MM.1S (cell line): ENCODE results near the gene PACRG.

ENCODE experiments used
- DNase-seq: peaks from one replicate; pipeline ENCODE4 v3.0.0-alpha.2; 2015
- H2AFZ ChIP-seq: fragments of 300-600 bp; sonication (generic); 2 replicates; pipeline ENCODE4 v1.6.0; 2016; ENCODE audit warnings: antibody characterized with exemption, low read length
- H3F3A ChIP-seq: fragments of 300-600 bp; sonication (generic); 2 replicates; pipeline ENCODE4 v1.6.1; 2016; ENCODE audit warnings: mild to moderate bottlenecking, antibody characterized with exemption, low read length, moderate library complexity, mixed read lengths; ENCODE audit not compliant: insufficient read depth
- H3K27ac ChIP-seq: fragments of 300-600 bp; sonication (generic); 2 replicates; pipeline ENCODE4 v1.5.1; 2016; ENCODE audit warnings: mild to moderate bottlenecking, low read length
- H3K27me3 ChIP-seq: fragments of 300-600 bp; sonication (generic); replicated peaks from 2 replicates; pipeline ENCODE4 v1.6.0; 2016; ENCODE audit warnings: low read length; ENCODE audit not compliant: insufficient read depth
- H3K36me3 ChIP-seq: fragments of 300-600 bp; sonication (generic); replicated peaks from 2 replicates; pipeline ENCODE4 v1.6.1; 2016; ENCODE audit warnings: mild to moderate bottlenecking, low read length, mixed read lengths; ENCODE audit not compliant: insufficient read depth
- H3K4me1 ChIP-seq: fragments of 300-600 bp; sonication (generic); 2 replicates; pipeline ENCODE4 v1.6.1; 2016; ENCODE audit warnings: low read length, mixed read lengths
- H3K4me2 ChIP-seq: fragments of 300-600 bp; sonication (generic); 2 replicates; pipeline ENCODE4 v1.6.0; 2016; ENCODE audit warnings: low read depth, low read length
- H3K4me3 ChIP-seq: fragments of 300-600 bp; sonication (generic); 2 replicates; pipeline ENCODE4 v1.5.1; 2016; ENCODE audit warnings: low read length, mixed read lengths
- H3K79me2 ChIP-seq: fragments of 300-600 bp; sonication (generic); 2 replicates; pipeline ENCODE4 v1.6.1; 2016; ENCODE audit warnings: mixed run types, low read length, mixed read lengths
- H3K9ac ChIP-seq: fragments of 300-600 bp; sonication (generic); 2 replicates; pipeline ENCODE4 v1.6.1; 2016; ENCODE audit warnings: low read length, mixed read lengths
- H3K9me2 ChIP-seq: fragments of 300-600 bp; sonication (generic); replicated peaks from 2 replicates; pipeline ENCODE4 v1.6.1; 2016; ENCODE audit warnings: mild to moderate bottlenecking, low read length, mixed read lengths; ENCODE audit not compliant: insufficient read depth
- H3K9me3 ChIP-seq: fragments of 300-600 bp; sonication (generic); replicated peaks from 2 replicates; pipeline ENCODE4 v1.6.1; 2016; ENCODE audit warnings: mild to moderate bottlenecking, low read length, mixed read lengths; ENCODE audit not compliant: insufficient read depth
- H4K20me1 ChIP-seq: fragments of 300-600 bp; sonication (generic); 2 replicates; pipeline ENCODE4 v1.6.1; 2016; ENCODE audit warnings: mild to moderate bottlenecking, low read length, moderate library complexity, mixed read lengths; ENCODE audit not compliant: insufficient read depth
- EZH2 ChIP-seq: fragments of 300-600 bp; sonication (generic); optimal IDR thresholded peaks from 2 replicates; pipeline ENCODE3; 2017; ENCODE audit warnings: low read depth, mild to moderate bottlenecking, antibody characterized with exemption, low read length, mixed read lengths
- EZH2phosphoT487 ChIP-seq: fragments of 300-600 bp; sonication (generic); IDR thresholded peaks from 2 replicates; pipeline ENCODE4 v1.6.1; 2018; ENCODE audit warnings: antibody characterized with exemption, low read length
- TF ChIP-seq, protein P1 (sequence below): fragments of 300-600 bp; sonication (generic); IDR thresholded peaks from 2 replicates; pipeline ENCODE4 v1.5.1; 2016; ENCODE audit warnings: antibody characterized with exemption, low read length, mixed read lengths

PACRG gene

DNA sequence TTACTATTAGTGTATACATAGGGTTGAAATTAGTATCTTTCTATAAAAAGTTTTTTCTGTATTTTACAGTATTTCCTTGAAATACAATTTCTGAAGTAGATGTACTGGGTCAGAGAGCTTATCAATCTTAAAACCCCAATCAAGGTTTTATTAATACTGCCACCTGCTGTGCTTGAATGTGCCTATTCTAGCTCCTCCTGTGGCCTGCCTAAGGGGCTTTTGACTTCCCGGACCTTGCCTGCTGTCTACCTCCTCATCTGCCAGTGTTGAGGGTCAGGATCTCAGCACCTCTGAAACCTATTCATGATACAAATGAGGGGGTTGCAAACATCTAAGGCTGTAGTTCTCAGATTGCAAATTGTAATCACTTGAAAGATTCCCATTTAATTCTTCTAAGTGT is 9.2 kb downstream of the PACRG start:
- no peak for DNase-seq
- H3K9me3 ChIP-seq, result no peaks in the 10 kb centered on the region
- H3K79me2 ChIP-seq, result no peaks in the 10 kb centered on the region
- no peaks in the 10 kb centered on the region for H3K36me3 ChIP-seq
- H3K27me3 ChIP-seq, result no peaks in the 10 kb centered on the region
- H3K4me3 ChIP-seq, result no peak overlapping the region
- TF ChIP-seq EZH2phosphoT487 (no peak), EZH2 (no peak)
- TF ChIP-seq, protein P1, sequence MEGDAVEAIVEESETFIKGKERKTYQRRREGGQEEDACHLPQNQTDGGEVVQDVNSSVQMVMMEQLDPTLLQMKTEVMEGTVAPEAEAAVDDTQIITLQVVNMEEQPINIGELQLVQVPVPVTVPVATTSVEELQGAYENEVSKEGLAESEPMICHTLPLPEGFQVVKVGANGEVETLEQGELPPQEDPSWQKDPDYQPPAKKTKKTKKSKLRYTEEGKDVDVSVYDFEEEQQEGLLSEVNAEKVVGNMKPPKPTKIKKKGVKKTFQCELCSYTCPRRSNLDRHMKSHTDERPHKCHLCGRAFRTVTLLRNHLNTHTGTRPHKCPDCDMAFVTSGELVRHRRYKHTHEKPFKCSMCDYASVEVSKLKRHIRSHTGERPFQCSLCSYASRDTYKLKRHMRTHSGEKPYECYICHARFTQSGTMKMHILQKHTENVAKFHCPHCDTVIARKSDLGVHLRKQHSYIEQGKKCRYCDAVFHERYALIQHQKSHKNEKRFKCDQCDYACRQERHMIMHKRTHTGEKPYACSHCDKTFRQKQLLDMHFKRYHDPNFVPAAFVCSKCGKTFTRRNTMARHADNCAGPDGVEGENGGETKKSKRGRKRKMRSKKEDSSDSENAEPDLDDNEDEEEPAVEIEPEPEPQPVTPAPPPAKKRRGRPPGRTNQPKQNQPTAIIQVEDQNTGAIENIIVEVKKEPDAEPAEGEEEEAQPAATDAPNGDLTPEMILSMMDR, result no peak
- no peaks in the 10 kb centered on the region for H3K4me1 ChIP-seq
- no peaks in the 10 kb centered on the region for H4K20me1 ChIP-seq
- no peaks in the 10 kb centered on the region for H3K9me2 ChIP-seq
- no peak overlapping the region for H3K9ac ChIP-seq
- no peak overlapping the region for H2AFZ ChIP-seq
- H3K27ac ChIP-seq, result no peak overlapping the region
- no peak overlapping the region for H3K4me2 ChIP-seq
- no peaks in the 10 kb centered on the region for H3F3A ChIP-seq

DNA sequence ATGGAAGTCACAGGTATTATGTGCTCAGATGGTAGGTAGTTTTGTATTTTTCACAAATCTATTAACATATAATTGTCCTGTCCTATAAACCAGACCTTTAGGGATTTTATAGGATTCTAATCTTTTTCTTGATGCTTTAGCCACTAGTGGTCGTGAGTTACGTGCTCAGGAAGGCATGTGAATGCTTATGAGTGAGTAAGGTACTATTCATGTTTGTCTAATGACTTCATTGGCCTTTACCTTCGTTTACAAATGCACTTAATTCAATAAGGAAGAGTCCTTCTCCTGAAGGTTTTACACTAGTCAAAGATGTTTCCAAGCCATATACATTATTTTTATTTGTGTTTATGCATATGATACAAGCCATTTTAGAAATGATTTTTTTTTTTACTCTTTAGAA is 23.0 kb downstream of the PACRG start:
- Histone ChIP-seq H3K9me2 (no peaks in the 10 kb centered on the region), H3F3A (no peaks in the 10 kb centered on the region), H4K20me1 (no peaks in the 10 kb centered on the region), H3K79me2 (no peaks in the 10 kb centered on the region), H3K4me1 (no peaks in the 10 kb centered on the region), H3K27ac (no peak overlapping the region), H3K4me2 (no peak overlapping the region), H3K9ac (no peak overlapping the region), H2AFZ (no peak overlapping the region), H3K9me3 (no peaks in the 10 kb centered on the region), H3K27me3 (no peaks in the 10 kb centered on the region), H3K4me3 (no peak overlapping the region), H3K36me3 (no peaks in the 10 kb centered on the region)
- TF ChIP-seq EZH2, result no peak
- no peak for TF ChIP-seq EZH2phosphoT487
- TF ChIP-seq, protein P1, result no peak
- DNase-seq, result no peak

DNA sequence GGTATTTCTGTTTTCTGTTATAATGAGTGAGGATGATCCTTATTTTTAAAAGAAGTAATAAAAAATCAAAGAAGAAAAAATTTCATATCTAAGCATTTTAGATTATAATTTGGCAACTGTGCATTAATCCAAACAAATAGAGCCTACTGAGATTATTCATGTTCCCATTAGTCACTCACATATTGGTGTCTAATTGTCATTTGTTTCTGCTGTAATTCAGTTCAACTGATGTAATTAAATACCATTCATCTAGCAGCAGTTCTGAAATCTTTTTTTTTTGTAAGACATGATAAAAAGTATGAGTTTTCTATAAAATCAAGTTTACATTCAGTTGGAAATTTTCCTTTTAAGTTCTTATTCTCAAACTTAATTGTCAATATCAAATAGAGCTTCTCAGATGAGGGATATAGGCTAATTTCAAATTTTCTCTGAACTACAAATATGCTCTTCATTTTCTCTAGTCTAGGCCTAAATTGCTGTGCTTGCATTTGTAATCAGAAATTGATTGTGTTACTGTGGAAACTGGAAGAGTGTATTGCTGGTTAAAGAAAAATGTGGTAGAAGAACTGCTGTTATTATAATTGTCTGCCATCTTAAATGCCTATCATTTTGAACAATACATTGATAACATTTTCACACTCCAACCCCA is 23.6 kb downstream of the PACRG start:
- TF ChIP-seq EZH2phosphoT487 (no peak), EZH2 (no peak)
- TF ChIP-seq, protein P1, result no peak

More for the DNA sequence above, 23.6 kb downstream of the PACRG start:
- Histone ChIP-seq H3K9ac (no peak overlapping the region), H3F3A (no peaks in the 10 kb centered on the region), H4K20me1 (no peaks in the 10 kb centered on the region), H3K27me3 (no peaks in the 10 kb centered on the region), H3K4me1 (no peaks in the 10 kb centered on the region), H3K79me2 (no peaks in the 10 kb centered on the region), H3K27ac (no peak overlapping the region), H3K36me3 (no peaks in the 10 kb centered on the region), H3K9me2 (no peaks in the 10 kb centered on the region), H3K4me2 (no peak overlapping the region), H2AFZ (no peak overlapping the region), H3K9me3 (no peaks in the 10 kb centered on the region), H3K4me3 (no peak overlapping the region)
- DNase-seq, result no peak
